CD14-positive monocyte (primary cell): ENCODE data around the gene AGPAT3. TPM values are rescaled to one million over a fixed set of nuclear protein-coding genes. Genes with fewer than 3 reads are reported as not detected.

Experiments used
- DNase-seq, 3 donors: peaks; one replicate each; pipeline ENCODE4 v3.0.0-alpha.2; 2011 to 2022
- H2AFZ ChIP-seq: 2 replicates; pipeline ENCODE4 v1.6.0; 2012; ENCODE audit warnings: mild to moderate bottlenecking, low read depth, low read length, inconsistent platforms; ENCODE audit not compliant: insufficient read depth, poor library complexity, severe bottlenecking
- H3K27ac ChIP-seq, 2 donors: 1 replicate in 1 of 2; 2 replicates in 1 of 2; pipeline ENCODE4 v1.5.1; 2012 to 2013; ENCODE audit warnings: low read length in 2 of 2, control low read depth in 1 of 2, inconsistent platforms in 1 of 2, low read depth in 1 of 2, mild to moderate bottlenecking in 1 of 2
- H3K27me3 ChIP-seq, 2 donors: one replicate each; pipeline versions ENCODE4 v1.6.0 to v1.6.1; 2011 to 2013; ENCODE audit warnings: low read length in 2 of 2; ENCODE audit not compliant: control insufficient read depth in 2 of 2, insufficient read depth in 2 of 2
- H3K36me3 ChIP-seq, 2 donors: replicated peaks in 1 of 2; 1 replicate in 1 of 2; 2 replicates in 1 of 2; pipeline versions ENCODE4 v1.5.1 to v1.6.1; 2012 to 2013; ENCODE audit warnings: low read length in 2 of 2, control low read depth in 1 of 2, inconsistent platforms in 1 of 2, mild to moderate bottlenecking in 1 of 2; ENCODE audit not compliant: insufficient read depth in 2 of 2, control insufficient read depth in 1 of 2
- H3K4me1 ChIP-seq, 2 donors: 1 replicate in 1 of 2; 2 replicates in 1 of 2; pipeline versions ENCODE4 v1.5.1 to v1.6.1; 2012 to 2013; ENCODE audit warnings: low read length in 2 of 2, control low read depth in 1 of 2, inconsistent platforms in 1 of 2, mild to moderate bottlenecking in 1 of 2, moderate library complexity in 1 of 2; ENCODE audit not compliant: insufficient read depth in 2 of 2, control insufficient read depth in 1 of 2
- H3K4me2 ChIP-seq: replicated peaks from 2 replicates; pipeline ENCODE3; 2012; ENCODE audit warnings: low read length, moderate library complexity, mild to moderate bottlenecking; ENCODE audit not compliant: poor library complexity, severe bottlenecking; ENCODE audit errors: extremely low read depth
- H3K4me3 ChIP-seq, 3 experiments: fragments of 200-600 bp in 1 of 3; sonication (generic) in 1 of 3; replicated peaks in 1 of 3; 1 replicate in 2 of 3; 2 replicates in 1 of 3; pipeline ENCODE4 v1.5.1; 2011 to 2013; ENCODE audit warnings: low read length in 3 of 3, mild to moderate bottlenecking in 3 of 3, control low read depth in 2 of 3, low read depth in 2 of 3, inconsistent platforms in 1 of 3, moderate library complexity in 1 of 3
- H3K79me2 ChIP-seq: 2 replicates; pipeline ENCODE4 v1.6.0; 2012; ENCODE audit warnings: mild to moderate bottlenecking, control low read depth, inconsistent platforms, low read length, moderate library complexity; ENCODE audit not compliant: insufficient read depth
- H3K9ac ChIP-seq: 2 replicates; pipeline ENCODE4 v1.6.0; 2017; ENCODE audit warnings: low read length, mild to moderate bottlenecking; ENCODE audit not compliant: insufficient read depth, poor library complexity, severe bottlenecking
- H3K9me3 ChIP-seq, 2 donors: replicated peaks in 1 of 2; 1 replicate in 1 of 2; 2 replicates in 1 of 2; pipeline versions ENCODE4 v1.5.1 to v1.6.1; 2012 to 2013; ENCODE audit warnings: low read length in 2 of 2, control low read depth in 1 of 2; ENCODE audit not compliant: control insufficient read depth in 1 of 2, insufficient read depth in 1 of 2
- H4K20me1 ChIP-seq: 2 replicates; pipeline ENCODE4 v1.6.0; 2012; ENCODE audit warnings: mild to moderate bottlenecking, low read length, control low read depth, moderate library complexity; ENCODE audit not compliant: insufficient read depth
- H3K27ac Mint-ChIP-seq, 7 donors: one replicate each; pipeline ENCODE4 v1.8.0; 2020; ENCODE audit warnings: mild to moderate bottlenecking in 7 of 7, mixed read lengths in 7 of 7, moderate library complexity in 6 of 7, inconsistent platforms in 2 of 7
- H3K27me3 Mint-ChIP-seq, 3 donors: one replicate each; pipeline ENCODE4 v1.8.0; 2021 to 2022; ENCODE audit warnings: low read depth in 3 of 3, mild to moderate bottlenecking in 3 of 3, mixed read lengths in 3 of 3, moderate library complexity in 3 of 3, inconsistent platforms in 1 of 3
- H3K36me3 Mint-ChIP-seq, 2 donors: one replicate each; pipeline ENCODE4 v1.8.0; 2020; ENCODE audit warnings: mixed read lengths in 2 of 2, inconsistent platforms in 1 of 2, mild to moderate bottlenecking in 1 of 2
- H3K4me1 Mint-ChIP-seq: one replicate; pipeline ENCODE4 v1.8.0; 2020; ENCODE audit warnings: mild to moderate bottlenecking, mixed read lengths
- H3K4me3 Mint-ChIP-seq, 2 donors: one replicate each; pipeline ENCODE4 v1.8.0; 2020; ENCODE audit warnings: mild to moderate bottlenecking in 2 of 2, mixed read lengths in 2 of 2, moderate library complexity in 1 of 2
- H3K9me3 Mint-ChIP-seq, 7 donors: one replicate each; pipeline ENCODE4 v1.8.0; 2020 to 2022; ENCODE audit warnings: mixed read lengths in 7 of 7, mild to moderate bottlenecking in 6 of 7, moderate library complexity in 6 of 7, inconsistent platforms in 2 of 7
- WGBS: methylation state at CpG from one replicate; pipeline ENCODE4 v1.1.5; 2013; ENCODE audit warnings: missing lambda C conversion rate; ENCODE audit not compliant: insufficient coverage; 5-methylcytosine and 5-hydroxymethylcytosine counted together
- intact Hi-C, 2 donors: fragments of 100-400 bp; cut with micrococcal nuclease; formaldehyde crosslinking; loops; one replicate each; pipeline versions ENCODE4 v1.15.0 to v1.15.1; 2023
- polyA plus RNA-seq, 3 donors: library from polyadenylated mRNA; depleted of rRNA in 1 of 3; unstranded in 2 of 3; stranded (reverse) in 1 of 3; fragments of 300-500 nt in 2 of 3; fragments of >200 nt in 1 of 3; fragmentation: Illumina TruSeq in 2 of 3; gene quantifications; 1 replicate in 2 of 3; 2 replicates in 1 of 3; pipeline ENCODE4 v1.2.3, GENCODE V29; 2012 to 2021
- TF ChIP-seq, protein P1 (sequence below): fragments of 200-600 bp; IDR thresholded peaks from one replicate; pipeline ENCODE4 v1.8.0; 2022; ENCODE audit warnings: antibody characterized with exemption, mild to moderate bottlenecking

The AGPAT3 gene
- polyA plus RNA-seq, 3 donors: 24.9 to 49.3 (median 26.2) TPM

DNA sequence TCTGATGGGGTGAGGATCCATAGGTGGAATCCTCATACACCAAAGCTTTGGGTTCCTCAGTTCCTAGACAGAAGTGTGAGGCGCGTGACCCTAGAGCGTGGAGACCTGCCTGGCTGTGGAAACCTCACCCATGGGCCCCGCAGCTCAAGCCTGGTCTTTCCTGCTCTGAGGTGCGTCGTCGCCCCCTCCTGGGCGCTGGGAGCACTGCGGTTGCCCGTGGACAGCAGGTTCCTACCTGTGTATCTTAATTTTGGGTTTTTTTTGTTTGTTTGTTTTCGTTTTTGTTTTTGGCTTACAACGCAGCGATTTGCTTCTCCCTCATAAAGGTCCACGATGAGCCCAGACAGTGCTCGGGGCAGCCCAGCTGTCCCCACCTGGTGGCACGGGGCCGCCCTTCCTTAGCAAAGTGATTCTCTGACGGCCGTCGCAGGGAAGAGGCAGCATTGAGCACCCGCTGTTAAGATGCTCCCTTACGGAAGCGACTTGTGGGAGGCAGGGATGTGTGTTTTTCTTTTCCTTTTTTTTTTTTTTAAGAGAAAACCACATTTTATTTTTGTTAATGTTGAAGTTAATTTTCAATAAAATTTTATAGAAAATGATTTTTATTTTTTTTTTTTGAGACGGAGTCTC is 110.6 kb downstream of the AGPAT3 start:
- DNase-seq: peak; percentile 43 to 64 (median 51)
- peak overlapping the region in 1 of 2 donors; percentile 39 for H3K27ac ChIP-seq
- no peaks in the 10 kb centered on the region for H3K27me3 ChIP-seq
- H3K79me2 ChIP-seq: no peaks in the 10 kb centered on the region
- peak overlapping the region in 4 of 7 donors; percentile 9 to 66 (median 51) for H3K27ac Mint-ChIP-seq
- 23% methylated on average over 18 of the region's 24 CpGs for WGBS
- no peak overlapping the region for H3K4me3 ChIP-seq
- H3K9me3 Mint-ChIP-seq: no peaks in the 10 kb centered on the region
- peaks cover 66 to 69% of the 10 kb centered on the region in 2 donors for H3K36me3 Mint-ChIP-seq
- H3K27me3 Mint-ChIP-seq: no peaks in the 10 kb centered on the region
- H3K9ac ChIP-seq: no peak overlapping the region
- H3K4me2 ChIP-seq: no peak overlapping the region
- no peak overlapping the region for H3K4me3 Mint-ChIP-seq
- TF ChIP-seq, protein P1, sequence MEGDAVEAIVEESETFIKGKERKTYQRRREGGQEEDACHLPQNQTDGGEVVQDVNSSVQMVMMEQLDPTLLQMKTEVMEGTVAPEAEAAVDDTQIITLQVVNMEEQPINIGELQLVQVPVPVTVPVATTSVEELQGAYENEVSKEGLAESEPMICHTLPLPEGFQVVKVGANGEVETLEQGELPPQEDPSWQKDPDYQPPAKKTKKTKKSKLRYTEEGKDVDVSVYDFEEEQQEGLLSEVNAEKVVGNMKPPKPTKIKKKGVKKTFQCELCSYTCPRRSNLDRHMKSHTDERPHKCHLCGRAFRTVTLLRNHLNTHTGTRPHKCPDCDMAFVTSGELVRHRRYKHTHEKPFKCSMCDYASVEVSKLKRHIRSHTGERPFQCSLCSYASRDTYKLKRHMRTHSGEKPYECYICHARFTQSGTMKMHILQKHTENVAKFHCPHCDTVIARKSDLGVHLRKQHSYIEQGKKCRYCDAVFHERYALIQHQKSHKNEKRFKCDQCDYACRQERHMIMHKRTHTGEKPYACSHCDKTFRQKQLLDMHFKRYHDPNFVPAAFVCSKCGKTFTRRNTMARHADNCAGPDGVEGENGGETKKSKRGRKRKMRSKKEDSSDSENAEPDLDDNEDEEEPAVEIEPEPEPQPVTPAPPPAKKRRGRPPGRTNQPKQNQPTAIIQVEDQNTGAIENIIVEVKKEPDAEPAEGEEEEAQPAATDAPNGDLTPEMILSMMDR: peak; percentile 85
- peaks cover 56 to 76% of the 10 kb centered on the region in 2 donors for H3K36me3 ChIP-seq
- H3K4me1 ChIP-seq: no peaks in the 10 kb centered on the region
- H2AFZ ChIP-seq: no peak overlapping the region
- H4K20me1 ChIP-seq: peaks cover 56% of the 10 kb centered on the region
- intact Hi-C loops: no loop called here
- peaks cover 7% of the 10 kb centered on the region for H3K4me1 Mint-ChIP-seq
- H3K9me3 ChIP-seq: no peaks in the 10 kb centered on the region

GRCh38 chr21:43976661-43977060 is 111.6 kb downstream of the AGPAT3 start:
- intact Hi-C loops: no loop called here
- H3K4me3 ChIP-seq: no peak overlapping the region
- H3K9me3 ChIP-seq: no peaks in the 10 kb centered on the region
- no peak overlapping the region for H3K4me2 ChIP-seq
- no peak overlapping the region for H3K4me3 Mint-ChIP-seq
- H3K27me3 Mint-ChIP-seq: peaks cover 0 to 3% (median 0%) of the 10 kb centered on the region in 3 donors
- H3K36me3 ChIP-seq: peaks cover 56 to 76% of the 10 kb centered on the region in 2 donors
- peaks cover 7% of the 10 kb centered on the region for H3K4me1 Mint-ChIP-seq
- no peaks in the 10 kb centered on the region for H3K79me2 ChIP-seq
- no peaks in the 10 kb centered on the region for H3K4me1 ChIP-seq
- no peak overlapping the region for H3K9ac ChIP-seq
- H2AFZ ChIP-seq: no peak overlapping the region
- no peak for DNase-seq
- H3K36me3 Mint-ChIP-seq: peaks cover 63 to 69% of the 10 kb centered on the region in 2 donors
- H3K9me3 Mint-ChIP-seq: no peaks in the 10 kb centered on the region
- TF ChIP-seq, protein P1: no peak
- H3K27ac Mint-ChIP-seq: no peak overlapping the region
- H3K27me3 ChIP-seq: no peaks in the 10 kb centered on the region
- no peak overlapping the region for H3K27ac ChIP-seq
- WGBS: 96% methylated on average over 5 of the region's 9 CpGs
- peaks cover 49% of the 10 kb centered on the region for H4K20me1 ChIP-seq
